Panc1 (cell line): ENCODE results near the gene HOXB5. TPM values are rescaled to one million over a fixed set of nuclear protein-coding genes. Genes with fewer than 3 reads are reported as not detected.

Source experiments
- ATAC-seq: fragments of 200-7000 bp; cut with Tn5 transposase; 2 replicates; pipeline ENCODE4 v1.9.1; 2020; ENCODE audit warnings: mild to moderate bottlenecking, moderate library complexity
- BruUV-seq: library from RNA; stranded (reverse); fragments of 400-500 nt; replicated peaks from 2 replicates; lab custom pipeline; 2021; lab: Mats Ljungman, UMichigan
- CTCF ChIA-PET: fragments of 300-600 bp; sonication (Branson Sonifier 250); formaldehyde crosslinking; loops from one replicate; lab custom pipeline; 2022; ENCODE audit warnings: antibody characterized with exemption; lab: Charles Lee
- POLR2A ChIA-PET: fragments of 300-600 bp; sonication (Branson Sonifier 250); formaldehyde crosslinking; loops from one replicate; lab custom pipeline; 2022; ENCODE audit warnings: antibody characterized with exemption; lab: Charles Lee
- DNase-seq: peaks from one replicate; pipeline ENCODE4 v3.0.0-alpha.2; 2010; ENCODE audit warnings: low read depth, low spot score
- H3K27ac ChIP-seq: 2 replicates; pipeline ENCODE4 v1.5.1; 2011; ENCODE audit warnings: mild to moderate bottlenecking, low read length, inconsistent platforms
- H3K27me3 ChIP-seq: fragments of 200-500 bp; sonication (Bioruptor generic); 2 replicates; pipeline ENCODE4 v1.6.0; 2014; ENCODE audit warnings: low read length, inconsistent platforms; ENCODE audit not compliant: control insufficient read depth, insufficient read depth
- H3K36me3 ChIP-seq: fragments of 200-500 bp; sonication (Bioruptor generic); 2 replicates; pipeline ENCODE4 v1.5.1; 2014; ENCODE audit warnings: inconsistent platforms, mild to moderate bottlenecking, low read length, moderate library complexity; ENCODE audit not compliant: control insufficient read depth, insufficient read depth
- H3K4me1 ChIP-seq: 2 replicates; pipeline ENCODE4 v1.5.1; 2011; ENCODE audit warnings: inconsistent platforms, mild to moderate bottlenecking, low read length, moderate library complexity; ENCODE audit not compliant: control insufficient read depth, insufficient read depth
- H3K4me3 ChIP-seq, 2 experiments: 2 replicates each; pipeline ENCODE4 v1.5.1; 2011 to 2012; ENCODE audit warnings: low read depth in 2 of 2, low read length in 2 of 2, mild to moderate bottlenecking in 2 of 2, inconsistent platforms in 1 of 2, moderate library complexity in 1 of 2
- H3K9me3 ChIP-seq: fragments of 200-500 bp; sonication (Bioruptor generic); 2 replicates; pipeline ENCODE4 v1.5.1; 2014; ENCODE audit warnings: low read depth, mild to moderate bottlenecking, inconsistent platforms, low read length, moderate library complexity; ENCODE audit not compliant: control insufficient read depth, insufficient read depth
- CTCF ChIP-seq: fragments of 450-650 bp; IDR thresholded peaks from 2 replicates; pipeline ENCODE4 v1.5.1; 2017; ENCODE audit warnings: mild to moderate bottlenecking
- POLR2AphosphoS5 ChIP-seq: IDR thresholded peaks from 2 replicates; pipeline ENCODE4 v1.6.1; 2012; ENCODE audit warnings: mild to moderate bottlenecking, low read depth, low read length, moderate library complexity
- REST ChIP-seq, 2 experiments: IDR thresholded peaks; 2 replicates each; pipeline ENCODE4 v1.6.1; 2011 to 2012; ENCODE audit warnings: low read depth in 2 of 2, control low read depth in 1 of 2, low read length in 1 of 2, mild to moderate bottlenecking in 1 of 2, moderate library complexity in 1 of 2; ENCODE audit not compliant: insufficient read depth in 1 of 2
- SIN3A ChIP-seq: IDR thresholded peaks from 2 replicates; pipeline ENCODE4 v1.6.1; 2012; ENCODE audit warnings: low read depth, mild to moderate bottlenecking, low read length, moderate library complexity, borderline replicate concordance; ENCODE audit not compliant: insufficient read depth
- TCF7L2 ChIP-seq: IDR thresholded peaks from 2 replicates; pipeline ENCODE4 v1.6.1; 2011; ENCODE audit warnings: mild to moderate bottlenecking, low read depth, low read length, inconsistent platforms
- in situ Hi-C: cut with HindIII; loops from 2 replicates; pipeline ENCODE4 v1.10.0; 2016; ENCODE audit warnings: low sequenced_read_pairs, low pct_unique_long_range_greater_than_20kb
- intact Hi-C: fragments of 100-400 bp; cut with micrococcal nuclease; formaldehyde crosslinking; loops from one replicate; pipeline ENCODE4 v1.10.0; 2022; ENCODE audit not compliant: unreplicated experiment
- total RNA-seq: library from RNA; stranded (reverse); gene quantifications from one replicate; pipeline ENCODE4 v1.2.1, GENCODE V29; 2021; ENCODE audit not compliant: unreplicated experiment

HOXB5 gene
- total RNA-seq, 1 experiment from 2014 or later = 67.2 TPM

- intact Hi-C loops = no loop called here
- BruUV-seq = no TSS peak
- peaks cover 10% of the 10 kb centered on the region; the same call in 1 of the 2 replicates for H3K36me3 ChIP-seq
- H3K4me1 ChIP-seq = peaks cover 99% of the 10 kb centered on the region
- peak overlapping the region; percentile 22 to 99 for H3K4me3 ChIP-seq
- TF ChIP-seq TCF7L2 = 0 out of 2 replicates have a peak, but pooled peaks have one; percentile 48
- TF ChIP-seq REST (IDR thresholded peaks at IDR 0.05; ENCODE audit: insufficient read depth in 1 of 2, low read depth in 2 of 2, low read length in 1 of 2) = no peak
- TF ChIP-seq POLR2AphosphoS5 = no peak
- TF ChIP-seq CTCF = no peak
- no peaks in the 10 kb centered on the region for H3K27me3 ChIP-seq
- peak overlapping the region; percentile 97 for H3K27ac ChIP-seq
- ATAC-seq = no peak
- POLR2A ChIA-PET = interaction anchor here (0.6 to 1.6 kb wide), 4 partner anchors 8 to 218 kb away, joined by 3 to 7 read pairs (median 4); no protein-coding TSS in a partner anchor
- no peaks in the 10 kb centered on the region for H3K9me3 ChIP-seq
- in situ Hi-C loops = no loop called here
- CTCF ChIA-PET = interaction anchor here (0.7 to 1.0 kb wide), 2 partner anchors 18 to 19 kb away, joined by 3 read pairs; no protein-coding TSS in a partner anchor
- no peak for DNase-seq
These were observed 23.8 kb downstream of the HOXB5 start for GRCh38 chr17:48569674-48570324.

DNA sequence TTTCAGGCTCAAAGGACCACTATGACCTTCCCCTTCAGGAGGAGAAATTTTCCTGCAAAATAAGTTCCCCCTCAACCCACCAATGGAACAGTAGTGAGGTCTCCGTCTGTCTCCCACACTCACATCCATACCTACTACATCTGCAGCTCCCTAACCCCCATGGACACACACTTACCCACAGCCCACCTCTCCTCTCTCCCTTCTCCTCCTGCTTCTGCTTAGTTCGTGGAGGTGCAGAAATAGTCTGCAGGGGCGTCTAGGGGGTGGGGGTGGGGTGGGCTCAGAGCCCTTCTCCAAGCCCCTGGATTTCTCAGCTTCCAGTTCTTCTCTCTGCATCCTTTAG lies 24.4 kb downstream of the HOXB5 start:
- ChIA-PET CTCF (interaction anchor here (0.8 to 1.0 kb wide), 2 partner anchors 19 to 217 kb away, joined by 3 read pairs; no protein-coding TSS in a partner anchor), POLR2A (interaction anchor here (0.6 to 1.6 kb wide), 3 partner anchors 11 to 217 kb away, joined by 3 to 7 read pairs (median 4); no protein-coding TSS in a partner anchor)
- no peaks in the 10 kb centered on the region for H3K9me3 ChIP-seq
- no peak for ATAC-seq
- TF ChIP-seq REST (IDR thresholded peaks at IDR 0.05; ENCODE audit: insufficient read depth in 1 of 2, low read depth in 2 of 2, low read length in 1 of 2) = no peak
- TF ChIP-seq POLR2AphosphoS5 = no peak
- TF ChIP-seq SIN3A = no peak
- no peak for TF ChIP-seq TCF7L2
- TF ChIP-seq CTCF = no peak
- no peaks in the 10 kb centered on the region for H3K27me3 ChIP-seq
- DNase-seq = no peak
- peaks cover 97% of the 10 kb centered on the region for H3K4me1 ChIP-seq
- no TSS peak for BruUV-seq
- H3K4me3 ChIP-seq = peak overlapping the region; percentile 16 to 99
- H3K27ac ChIP-seq = peak overlapping the region; percentile 97
- H3K36me3 ChIP-seq = peaks cover 10% of the 10 kb centered on the region; the same call in 1 of the 2 replicates
- in situ Hi-C loops (no loop called here), intact Hi-C loops (no loop called here)
